ENCODE results near the gene CDT1.

CDT1 gene

GRCh38 chr16:88810912-88811768 lies 7.6 kb downstream of the CDT1 start:
- peaks cover 19 to 43% (median 42%) of the 10 kb centered on the region in 11 experiments for H3K36me3 ChIP-seq
- no peak for TF ChIP-seq Cebpa-rat (IDR thresholded peaks at IDR 0.05)
- peaks cover 34 to 72% (median 53%) of the 10 kb centered on the region in 10 experiments for H3K4me1 ChIP-seq
- peak overlapping the region; percentile 93 to 99 (median 97) for H3K4me2 ChIP-seq
- H3K9me3 ChIP-seq (replicated peaks in 1 of 11), result peaks cover 0 to 8% (median 5%) of the 10 kb centered on the region in 11 experiments; a peak in 11 of 22 replicates
- no peaks in the 10 kb centered on the region for H3K27me3 ChIP-seq
- peak overlapping the region; percentile 80 to 99 (median 95) for H3K27ac ChIP-seq
- peaks cover 14 to 64% (median 54%) of the 10 kb centered on the region in 11 experiments; a peak in 21 of 22 replicates for H4K20me1 ChIP-seq
- peak overlapping the region; percentile 85 to 97 (median 90) for H3K9ac ChIP-seq
- peak overlapping the region; percentile 61 to 81 (median 72) for H3K4me3 ChIP-seq

DNA sequence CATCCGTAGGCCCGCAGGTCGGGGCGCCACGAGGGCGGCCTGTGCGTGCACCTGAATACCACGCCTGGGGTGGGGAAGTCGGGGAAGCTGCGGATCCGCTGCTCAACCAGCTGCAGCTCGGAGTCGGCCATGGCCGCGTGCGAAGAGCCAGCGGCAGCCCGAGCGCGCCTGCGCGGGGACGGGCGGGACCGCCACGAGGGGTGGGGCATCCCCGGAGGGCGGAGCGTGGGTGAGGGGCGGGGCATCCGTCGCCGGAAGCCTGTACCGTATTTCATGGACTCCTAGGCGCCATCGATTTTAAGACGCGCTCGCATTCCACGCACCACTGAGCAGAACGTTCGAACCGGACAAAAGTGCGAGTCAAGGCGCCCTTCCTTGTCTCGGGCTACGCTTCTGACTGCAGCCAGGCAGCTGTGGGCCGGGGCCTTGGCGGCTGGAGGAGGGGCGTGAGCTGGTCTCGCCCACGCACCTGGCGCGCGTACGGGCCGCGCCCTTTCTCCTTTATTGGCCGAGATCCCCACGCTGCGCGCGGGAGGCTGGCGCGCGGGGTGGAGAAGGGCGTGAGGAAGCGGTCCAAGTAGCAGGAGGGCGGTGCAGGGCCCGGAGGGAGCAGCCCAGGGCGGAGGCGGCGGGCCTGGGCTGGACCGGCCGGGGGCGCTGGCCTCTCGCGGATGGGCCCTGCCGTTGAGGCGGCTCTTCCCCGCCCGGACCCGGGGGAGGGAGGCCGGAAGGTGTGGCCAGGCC lies 8.4 kb downstream of the CDT1 start, which contains the start of gene APRT:
APRT (minus strand) TSS at position 160 of the 744 bp plus-strand sequence; CDS start at position 131, 29 bp downstream.
- peaks cover 0 to 8% (median 5%) of the 10 kb centered on the region in 11 experiments; a peak in 11 of 22 replicates for H3K9me3 ChIP-seq (replicated peaks in 1 of 11)
- peak within 1 kb of the TSS; percentile 80 to 99 (median 95) for H3K27ac ChIP-seq
- H3K27me3 ChIP-seq, result no peaks in the 10 kb centered on the region
- H4K20me1 ChIP-seq, result peaks cover 14 to 64% (median 51%) of the 10 kb centered on the region in 11 experiments; a peak in 21 of 22 replicates
- peaks cover 34 to 68% (median 50%) of the 10 kb centered on the region in 10 experiments for H3K4me1 ChIP-seq
- TF ChIP-seq Cebpa-rat (IDR thresholded peaks at IDR 0.05), result no peak
- H3K9ac ChIP-seq, result peak within 1 kb of the TSS; percentile 85 to 97 (median 90)
- H3K4me3 ChIP-seq, result peak within 1 kb of the TSS; percentile 61 to 81 (median 72)
- H3K36me3 ChIP-seq, result peaks cover 19 to 35% (median 34%) of the 10 kb centered on the region in 11 experiments
- H3K4me2 ChIP-seq, result peak within 1 kb of the TSS; percentile 93 to 99 (median 97)

DNA sequence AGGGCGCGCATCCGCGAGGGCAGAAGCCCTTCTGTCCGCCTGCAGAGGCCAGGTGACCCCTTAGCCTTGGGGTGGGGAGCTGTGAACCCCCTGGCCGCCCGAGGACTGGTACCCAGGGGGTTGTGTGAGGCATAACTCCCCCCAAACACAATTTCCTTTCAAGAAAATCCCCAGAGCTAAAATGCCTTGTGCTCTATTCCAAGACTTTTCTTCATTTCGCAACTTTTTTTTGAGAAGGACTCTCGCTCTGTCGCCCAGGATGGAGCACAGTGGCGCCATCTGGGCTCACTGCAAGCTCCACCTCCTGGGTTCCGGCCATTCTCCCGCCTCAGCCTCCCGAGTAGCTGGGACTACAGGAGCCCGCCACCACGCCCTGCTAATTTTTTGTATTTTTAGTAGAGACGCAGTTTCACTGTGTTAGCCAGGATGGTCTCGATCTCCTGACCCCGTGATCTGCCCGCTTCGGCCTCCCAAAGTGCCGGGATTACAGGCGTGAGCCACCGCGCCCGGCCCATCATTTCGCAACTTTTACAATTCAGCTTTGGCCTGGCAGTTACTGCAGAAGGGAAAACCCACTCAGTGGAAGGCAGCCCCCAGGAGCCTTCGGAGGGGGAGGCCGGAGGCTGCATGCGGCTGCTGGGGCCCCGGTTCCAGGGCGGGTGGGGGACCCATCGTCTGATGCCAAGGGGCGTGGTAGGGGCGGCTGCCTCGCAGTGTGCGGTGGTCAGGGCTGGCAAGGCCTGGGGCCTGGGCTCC lies 9.1 kb downstream of the CDT1 start:
- H3K9me3 ChIP-seq (replicated peaks in 1 of 11), result peaks cover 0 to 8% (median 5%) of the 10 kb centered on the region in 11 experiments; a peak in 11 of 22 replicates
- H3K27ac ChIP-seq, result peak overlapping the region in 10 of 11 experiments; percentile 83 to 99 (median 95); a peak in 20 of 22 replicates
- peaks cover 14 to 64% (median 44%) of the 10 kb centered on the region in 11 experiments; a peak in 21 of 22 replicates for H4K20me1 ChIP-seq
- H3K36me3 ChIP-seq, result peaks cover 18 to 27% (median 26%) of the 10 kb centered on the region in 11 experiments
- peak overlapping the region; percentile 75 to 99 (median 97) for H3K4me2 ChIP-seq
- peak overlapping the region; percentile 3 to 97 (median 90); a peak in 20 of 22 replicates for H3K9ac ChIP-seq
- no peaks in the 10 kb centered on the region for H3K27me3 ChIP-seq
- H3K4me3 ChIP-seq, result peak overlapping the region; percentile 61 to 81 (median 72)
- peak in 6 of 11 experiments; percentile 16 to 87 (median 60); a peak in 8 of 22 replicates for TF ChIP-seq Cebpa-rat (IDR thresholded peaks at IDR 0.05)
- peaks cover 34 to 62% (median 46%) of the 10 kb centered on the region in 10 experiments for H3K4me1 ChIP-seq

DNA sequence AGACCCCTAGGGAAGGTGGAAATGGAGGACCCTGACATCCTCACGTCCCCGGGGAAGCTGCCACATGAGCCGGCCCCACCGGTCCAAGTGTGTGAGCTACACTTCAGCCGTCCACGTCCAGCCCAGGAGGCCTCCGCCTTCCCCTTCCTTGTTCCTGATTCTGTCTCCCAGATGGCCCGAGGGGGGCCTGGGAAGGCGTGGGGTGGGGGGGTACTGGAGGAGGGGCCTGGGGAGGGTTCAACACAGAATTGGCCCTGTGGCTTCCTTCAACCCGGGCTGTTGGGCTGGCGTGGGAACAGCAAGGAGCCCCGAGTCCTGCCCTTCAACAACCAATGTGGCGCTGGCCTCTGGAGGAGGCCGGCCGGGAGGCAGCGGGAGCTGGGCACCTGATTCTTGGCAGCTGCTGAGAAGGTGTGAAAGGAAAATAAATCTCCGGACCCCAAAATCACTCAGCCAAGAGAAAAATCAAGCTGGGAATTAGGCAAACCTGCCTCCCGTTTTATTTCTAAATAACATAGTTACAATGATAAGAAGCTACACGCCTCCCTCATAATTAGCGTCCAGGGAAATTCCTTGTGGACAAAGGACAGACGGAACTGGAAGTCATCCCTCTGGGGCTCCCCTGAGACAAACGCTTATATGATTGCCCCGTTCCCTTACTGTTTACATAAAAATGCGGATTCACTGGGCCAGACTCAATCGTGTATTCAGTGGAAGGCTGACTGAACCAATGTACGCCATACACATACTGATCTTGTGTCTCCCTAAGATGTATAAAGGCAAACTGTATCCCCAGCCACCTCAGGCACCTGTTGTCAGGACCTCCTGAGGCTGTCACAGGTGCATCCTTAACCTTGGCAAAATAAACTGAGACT lies 9.9 kb downstream of the CDT1 start:
- no peak for TF ChIP-seq Cebpa-rat (IDR thresholded peaks at IDR 0.05)
- Histone ChIP-seq H3K9ac (peak overlapping the region in 4 of 11 experiments; percentile 29 to 97 (median 90); a peak in 4 of 22 replicates), H3K4me2 (peak overlapping the region; percentile 75 to 99 (median 97); a peak in 15 of 22 replicates), H3K4me1 (peaks cover 34 to 54% (median 41%) of the 10 kb centered on the region in 10 experiments), H3K27ac (peak overlapping the region in 9 of 11 experiments; percentile 89 to 99 (median 95); a peak in 12 of 22 replicates), H4K20me1 (peaks cover 14 to 64% (median 38%) of the 10 kb centered on the region in 11 experiments; a peak in 21 of 22 replicates), H3K9me3 (replicated peaks in 1 of 11) (peaks cover 0 to 8% (median 5%) of the 10 kb centered on the region in 11 experiments; a peak in 11 of 22 replicates), H3K36me3 (peaks cover 10 to 22% (median 18%) of the 10 kb centered on the region in 11 experiments; a peak in 21 of 22 replicates), H3K4me3 (no peak overlapping the region), H3K27me3 (no peaks in the 10 kb centered on the region)

GRCh38 chr16:88814144-88814502 lies 10.5 kb downstream of the CDT1 start:
- Histone ChIP-seq H3K9ac (0 out of 22 replicates have a peak overlapping the region, but pooled peaks of 1 of the 11 experiments have one; percentile 29), H3K36me3 (peaks cover 7 to 16% (median 12%) of the 10 kb centered on the region in 11 experiments; a peak in 21 of 22 replicates), H3K27ac (no peak overlapping the region; a peak in 1 of 22 replicates), H3K27me3 (no peaks in the 10 kb centered on the region), H3K9me3 (replicated peaks in 1 of 11) (peaks cover 0 to 8% (median 5%) of the 10 kb centered on the region in 11 experiments; a peak in 11 of 22 replicates), H3K4me2 (no peak overlapping the region), H3K4me1 (peaks cover 31 to 49% (median 37%) of the 10 kb centered on the region in 10 experiments), H3K4me3 (no peak overlapping the region), H4K20me1 (peaks cover 11 to 61% (median 32%) of the 10 kb centered on the region in 11 experiments; a peak in 21 of 22 replicates)
- TF ChIP-seq Cebpa-rat (IDR thresholded peaks at IDR 0.05), result no peak

DNA sequence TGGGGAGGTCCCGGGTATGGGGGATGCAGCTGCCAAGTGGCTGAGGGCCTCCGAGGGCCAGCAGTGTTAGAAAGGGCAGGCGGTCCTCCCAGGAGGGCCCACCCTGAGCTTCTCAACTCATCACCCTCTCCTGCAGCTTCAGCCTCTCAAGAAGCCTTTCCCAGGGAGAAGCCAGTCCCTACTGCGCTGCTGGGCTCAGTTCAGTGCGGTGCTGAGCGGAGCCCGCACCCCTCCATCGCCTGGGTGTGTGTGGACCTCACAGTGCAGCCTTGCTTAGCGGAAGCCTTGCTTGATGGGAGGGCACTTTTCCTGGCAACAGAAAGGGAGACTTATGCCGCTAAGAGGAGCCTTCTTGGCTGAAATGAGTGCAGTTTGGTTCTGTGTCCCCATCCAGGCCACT lies 11.6 kb downstream of the CDT1 start:
- H3K36me3 ChIP-seq, result peaks cover 0 to 5% (median 1%) of the 10 kb centered on the region in 11 experiments; a peak in 10 of 22 replicates
- no peak overlapping the region for H3K4me3 ChIP-seq
- H3K27me3 ChIP-seq, result no peaks in the 10 kb centered on the region
- peak overlapping the region in 2 of 11 experiments; percentile 15 to 18; a peak in 3 of 22 replicates for H3K9ac ChIP-seq
- H3K9me3 ChIP-seq (replicated peaks in 1 of 11), result peaks cover 0 to 8% (median 5%) of the 10 kb centered on the region in 11 experiments; a peak in 11 of 22 replicates
- H3K4me2 ChIP-seq, result no peak overlapping the region
- 0 out of 22 replicates have a peak overlapping the region, but pooled peaks of 1 of the 11 experiments have one; percentile 21 for H3K27ac ChIP-seq
- no peak for TF ChIP-seq Cebpa-rat (IDR thresholded peaks at IDR 0.05)
- peaks cover 20 to 38% (median 26%) of the 10 kb centered on the region in 10 experiments for H3K4me1 ChIP-seq
- peaks cover under 1 to 50% (median 21%) of the 10 kb centered on the region in 11 experiments; a peak in 21 of 22 replicates for H4K20me1 ChIP-seq

All from BLaER1 treated with 17β-estradiol and CSF1 and Interleukin-3, amounts not matched to agents 10 nM and 100 nM (cell line).